Skeletal muscle satellite cell (primary cell): ENCODE results near the gene MAP2K5.

ENCODE experiments used
- H3K27me3 ChIP-seq: 2 replicates; pipeline ENCODE4 v1.7.0; 2013; ENCODE audit warnings: low read length; ENCODE audit not compliant: control insufficient read depth, insufficient read depth
- H3K36me3 ChIP-seq: 2 replicates; pipeline ENCODE4 v1.7.0; 2013; ENCODE audit warnings: mild to moderate bottlenecking, control low read depth, low read length; ENCODE audit not compliant: insufficient read depth
- H3K4me1 ChIP-seq: 2 replicates; pipeline ENCODE4 v1.7.0; 2013; ENCODE audit warnings: low read length; ENCODE audit not compliant: control insufficient read depth, insufficient read depth
- H3K4me2 ChIP-seq: 2 replicates; pipeline ENCODE4 v1.7.0; 2013; ENCODE audit warnings: mild to moderate bottlenecking, low read length
- H3K4me3 ChIP-seq: 2 replicates; pipeline ENCODE4 v1.7.0; 2013; ENCODE audit warnings: low read length
- H3K9ac ChIP-seq: 2 replicates; pipeline ENCODE4 v1.7.0; 2013; ENCODE audit warnings: mild to moderate bottlenecking, low read depth, low read length, moderate library complexity
- H3K9me3 ChIP-seq: replicated peaks from 2 replicates; pipeline ENCODE4 v1.7.0; 2013; ENCODE audit warnings: mild to moderate bottlenecking, control low read depth, low read length

MAP2K5 gene

GRCh38 chr15:67753891-67754290 is 211.4 kb downstream of the MAP2K5 start:
- no peak overlapping the region for H3K9ac ChIP-seq
- H3K4me1 ChIP-seq: no peaks in the 10 kb centered on the region
- no peak overlapping the region for H3K4me3 ChIP-seq
- no peaks in the 10 kb centered on the region for H3K9me3 ChIP-seq
- no peak overlapping the region for H3K4me2 ChIP-seq
- no peaks in the 10 kb centered on the region for H3K36me3 ChIP-seq
- H3K27me3 ChIP-seq: no peaks in the 10 kb centered on the region

GRCh38 chr15:67755264-67755663 is 212.8 kb downstream of the MAP2K5 start:
- Histone ChIP-seq H3K36me3 (no peaks in the 10 kb centered on the region), H3K4me3 (no peak overlapping the region), H3K27me3 (no peaks in the 10 kb centered on the region), H3K4me2 (no peak overlapping the region), H3K9ac (no peak overlapping the region), H3K4me1 (no peaks in the 10 kb centered on the region), H3K9me3 (no peaks in the 10 kb centered on the region)

- no peaks in the 10 kb centered on the region for H3K9me3 ChIP-seq
- H3K36me3 ChIP-seq: no peaks in the 10 kb centered on the region
- no peak overlapping the region for H3K9ac ChIP-seq
- no peak overlapping the region for H3K4me3 ChIP-seq
- no peaks in the 10 kb centered on the region for H3K27me3 ChIP-seq
- H3K4me1 ChIP-seq: no peaks in the 10 kb centered on the region
- H3K4me2 ChIP-seq: no peak overlapping the region
Observed at GRCh38 chr15:67755936-67756335, 213.4 kb downstream of the MAP2K5 start.

DNA sequence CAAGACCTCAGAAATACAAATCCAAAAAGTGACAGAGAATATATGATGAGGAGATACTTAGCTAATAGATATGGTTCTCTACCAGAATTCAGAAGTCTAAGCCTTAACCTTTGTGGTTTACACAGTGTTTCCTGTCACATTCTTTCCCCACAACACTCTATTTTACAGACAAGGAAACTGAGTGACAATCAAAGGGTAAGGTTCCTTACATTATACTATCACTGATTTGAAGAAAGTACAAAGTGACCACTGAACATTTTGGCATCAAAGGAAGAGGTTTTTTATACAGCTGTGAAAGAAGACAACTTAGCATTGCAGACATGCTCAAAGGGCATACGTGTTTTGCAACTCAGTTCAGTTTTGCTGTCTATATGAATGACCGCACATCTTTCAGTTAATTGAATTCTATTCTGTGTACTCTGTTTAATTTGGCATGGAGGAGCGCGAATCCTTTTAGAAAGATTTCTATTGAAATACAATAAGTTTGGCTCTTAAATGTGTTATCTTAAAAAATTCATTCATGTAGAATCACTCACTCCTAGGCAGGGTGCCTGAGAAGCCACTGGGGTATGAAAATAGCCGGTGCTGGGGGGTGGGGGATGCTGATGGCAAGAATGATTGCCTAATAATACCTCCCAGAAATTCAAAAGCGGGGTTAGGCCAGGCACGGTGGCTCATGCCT is 216.3 kb downstream of the MAP2K5 start:
- Histone ChIP-seq H3K4me2 (no peak overlapping the region), H3K9me3 (no peaks in the 10 kb centered on the region), H3K36me3 (no peaks in the 10 kb centered on the region), H3K4me3 (no peak overlapping the region), H3K4me1 (no peaks in the 10 kb centered on the region), H3K9ac (no peak overlapping the region), H3K27me3 (no peaks in the 10 kb centered on the region)

- Histone ChIP-seq H3K36me3 (no peaks in the 10 kb centered on the region), H3K4me2 (no peak overlapping the region), H3K27me3 (no peaks in the 10 kb centered on the region), H3K4me3 (no peak overlapping the region), H3K9ac (no peak overlapping the region), H3K4me1 (no peaks in the 10 kb centered on the region), H3K9me3 (no peaks in the 10 kb centered on the region)
Observed at GRCh38 chr15:67760901-67761300, 218.4 kb downstream of the MAP2K5 start.

- H3K9me3 ChIP-seq: no peaks in the 10 kb centered on the region
- H3K4me1 ChIP-seq: no peaks in the 10 kb centered on the region
Observed at GRCh38 chr15:67761343-67761742, 218.8 kb downstream of the MAP2K5 start.

DNA sequence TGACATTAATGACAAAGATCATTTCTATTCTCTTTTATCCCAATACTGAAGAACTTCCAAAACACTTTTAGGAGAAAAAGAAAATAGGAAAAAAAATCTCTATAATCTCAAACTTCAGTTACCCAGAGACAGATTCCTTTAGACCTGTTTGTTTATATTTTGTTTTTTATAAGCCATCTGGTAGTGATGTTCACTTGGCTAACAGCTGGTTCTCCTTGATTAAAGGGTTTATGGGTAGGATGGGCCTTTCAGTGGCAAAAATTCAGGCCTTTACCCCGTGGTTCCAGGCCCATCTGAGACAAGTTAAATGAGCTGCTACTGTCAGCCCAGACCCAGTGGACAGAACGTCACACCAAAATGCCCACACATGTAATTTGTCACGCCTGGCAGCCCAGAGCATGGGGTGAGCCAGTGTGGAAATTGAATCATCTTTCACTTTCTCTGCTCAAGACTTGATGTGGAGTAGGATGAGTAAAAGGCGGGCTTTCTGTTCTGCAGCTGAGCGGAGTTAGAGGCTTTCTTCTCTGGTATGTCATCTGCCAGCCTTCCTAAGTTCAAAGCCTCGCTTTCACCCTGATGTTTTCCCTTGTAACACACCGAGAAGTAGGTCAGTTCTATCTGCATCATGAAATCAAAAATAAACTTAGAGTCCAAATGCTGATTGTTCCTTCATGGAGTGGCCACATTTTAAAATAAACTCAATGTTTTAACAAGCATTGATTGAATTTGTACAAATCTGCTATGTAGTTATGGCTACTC is 220.3 kb downstream of the MAP2K5 start:
- H3K9ac ChIP-seq: no peak overlapping the region
- no peaks in the 10 kb centered on the region for H3K27me3 ChIP-seq
- no peak overlapping the region for H3K4me2 ChIP-seq
- no peaks in the 10 kb centered on the region for H3K36me3 ChIP-seq
- no peak overlapping the region for H3K4me3 ChIP-seq
- no peaks in the 10 kb centered on the region for H3K9me3 ChIP-seq
- H3K4me1 ChIP-seq: no peaks in the 10 kb centered on the region

More at GRCh38 chr15:67761343-67761742, 218.8 kb downstream of the MAP2K5 start:
- Histone ChIP-seq H3K4me2 (no peak overlapping the region), H3K9ac (no peak overlapping the region), H3K36me3 (no peaks in the 10 kb centered on the region), H3K4me3 (no peak overlapping the region), H3K27me3 (no peaks in the 10 kb centered on the region)

DNA sequence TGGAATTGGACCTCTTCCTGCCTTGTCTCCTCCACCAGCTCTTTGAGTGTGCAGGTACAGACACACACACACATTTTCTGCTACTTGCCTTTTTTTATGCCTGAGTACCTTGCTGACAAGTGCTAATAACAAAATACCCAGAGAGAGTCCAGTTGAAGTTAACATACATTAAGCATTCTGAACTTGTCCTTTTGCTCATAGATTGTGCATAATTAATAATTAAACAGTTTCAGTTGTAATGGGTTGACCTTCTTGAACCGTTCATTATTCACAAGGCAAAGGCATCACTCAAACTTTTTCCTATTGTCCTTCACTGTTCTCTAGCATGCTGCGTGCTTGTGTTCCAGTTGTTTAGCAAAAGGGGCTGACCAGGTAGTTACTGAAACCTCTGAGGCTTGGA is 223.2 kb downstream of the MAP2K5 start:
- Histone ChIP-seq H3K36me3 (no peaks in the 10 kb centered on the region), H3K4me3 (no peak overlapping the region), H3K4me1 (no peaks in the 10 kb centered on the region), H3K9ac (no peak overlapping the region), H3K9me3 (no peaks in the 10 kb centered on the region), H3K27me3 (no peaks in the 10 kb centered on the region), H3K4me2 (no peak overlapping the region)

DNA sequence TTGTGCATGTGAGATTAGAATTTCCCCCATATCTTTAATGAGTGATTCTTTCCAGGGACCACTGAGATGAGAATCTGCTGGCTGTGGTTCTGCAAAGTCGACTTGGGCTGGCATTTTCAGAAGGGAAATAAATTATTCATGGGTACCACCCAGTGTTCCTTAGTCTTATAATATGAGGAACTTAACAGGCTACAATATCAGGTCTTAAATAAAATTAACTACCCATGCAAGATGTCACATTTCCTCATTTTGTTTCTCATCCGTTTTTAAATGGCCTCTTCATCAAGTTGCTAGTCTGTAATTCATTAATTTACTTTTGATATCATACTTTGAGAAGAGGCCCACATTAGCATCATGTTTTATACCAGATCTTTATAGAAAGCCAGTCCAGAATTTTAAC is 224.5 kb downstream of the MAP2K5 start:
- H3K9ac ChIP-seq: no peak overlapping the region
- no peak overlapping the region for H3K4me2 ChIP-seq
- H3K36me3 ChIP-seq: no peaks in the 10 kb centered on the region
- H3K9me3 ChIP-seq: no peaks in the 10 kb centered on the region
- H3K4me3 ChIP-seq: no peak overlapping the region
- no peaks in the 10 kb centered on the region for H3K4me1 ChIP-seq
- no peaks in the 10 kb centered on the region for H3K27me3 ChIP-seq

GRCh38 chr15:67768313-67768977 is 225.9 kb downstream of the MAP2K5 start:
- Histone ChIP-seq H3K4me2 (no peak overlapping the region), H3K27me3 (no peaks in the 10 kb centered on the region), H3K9ac (no peak overlapping the region), H3K4me3 (no peak overlapping the region), H3K9me3 (no peaks in the 10 kb centered on the region), H3K36me3 (no peaks in the 10 kb centered on the region), H3K4me1 (no peaks in the 10 kb centered on the region)

DNA sequence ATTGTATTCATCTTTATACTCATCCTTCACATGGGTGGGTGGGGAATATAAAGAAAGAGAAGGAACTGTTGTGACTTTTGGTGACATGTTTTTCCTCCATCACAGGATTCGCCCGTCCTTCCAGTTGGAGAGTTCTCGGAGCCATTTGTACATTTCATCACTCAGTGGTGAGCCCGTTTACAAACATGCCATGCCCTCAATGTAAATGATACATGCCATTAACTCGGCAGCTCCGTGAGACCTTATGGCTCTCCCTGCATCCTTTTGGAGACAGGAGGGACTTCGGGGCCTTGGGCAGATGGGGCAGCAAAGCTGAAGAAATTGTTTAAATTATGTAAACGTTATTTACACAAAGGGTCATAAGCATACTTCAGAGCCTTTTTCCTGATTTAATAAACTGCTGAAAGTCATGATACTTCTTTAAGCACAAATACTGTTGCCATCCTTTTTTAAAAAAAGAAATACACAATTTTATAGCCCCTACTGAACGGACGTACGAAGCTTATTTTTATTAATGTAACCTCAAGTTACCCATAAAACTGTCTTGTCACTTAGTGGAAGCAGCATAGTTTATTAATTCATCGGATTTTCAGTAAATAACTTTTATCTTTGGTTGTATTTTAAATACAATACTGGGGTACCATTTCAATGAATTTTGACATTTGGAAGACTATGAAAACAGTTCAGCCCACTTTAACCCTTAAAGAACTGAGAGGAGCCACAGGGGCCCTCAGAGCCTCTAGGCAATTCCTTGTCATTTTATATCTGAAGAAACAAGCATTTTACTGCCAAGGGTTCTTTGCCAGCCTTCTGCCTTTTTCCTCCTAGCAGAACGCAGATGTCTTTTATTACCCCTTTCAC is 227.2 kb downstream of the MAP2K5 start:
- Histone ChIP-seq H3K9me3 (no peaks in the 10 kb centered on the region), H3K36me3 (no peaks in the 10 kb centered on the region), H3K4me2 (no peak overlapping the region), H3K4me1 (no peaks in the 10 kb centered on the region), H3K27me3 (no peaks in the 10 kb centered on the region), H3K4me3 (no peak overlapping the region), H3K9ac (no peak overlapping the region)
